ENCODE measurements around the gene NADSYN1. TPM values are rescaled to one million over a fixed set of nuclear protein-coding genes. Genes with fewer than 3 reads are reported as not detected.

Gene NADSYN1
- total RNA-seq, 1 experiment from 2014 or later = 58.2 TPM

GRCh38 chr11:71414645-71415044 is 38.4 kb upstream of the NADSYN1 start:
- H4K20me1 ChIP-seq (ENCODE audit: insufficient read depth) = no peaks in the 10 kb centered on the region
- H3K36me3 ChIP-seq (ENCODE audit: control insufficient read depth in 1 of 2, insufficient read depth in 2 of 2, low read length in 2 of 2) = no peaks in the 10 kb centered on the region
- intact Hi-C loops (cut with micrococcal nuclease) = no loop called here
- H3K79me2 ChIP-seq (ENCODE audit: insufficient read depth, low read length) = no peaks in the 10 kb centered on the region
- no peak for TF ChIP-seq ZNF274 (IDR thresholded peaks at IDR 0.05; ENCODE audit: low read depth, low read length)
- no peak for TF ChIP-seq POLR2AphosphoS5 (IDR thresholded peaks at IDR 0.05; ENCODE audit: low read depth, low read length)
- no peak for TF ChIP-seq ZFX (IDR thresholded peaks at IDR 0.05)
- TF ChIP-seq ATF3 (IDR thresholded peaks at IDR 0.05) = no peak
- TF ChIP-seq CBX3 (IDR thresholded peaks at IDR 0.05; ENCODE audit: low read depth) = no peak
- TF ChIP-seq YY1 (IDR thresholded peaks at IDR 0.05; ENCODE audit: extremely low read depth, insufficient replicate concordance, low read depth, low read length) = no peak
- TF ChIP-seq ZBTB33 (IDR thresholded peaks at IDR 0.05; ENCODE audit: extremely low read depth, insufficient replicate concordance, low read length) = no peak
- no peak for TF ChIP-seq SRF (IDR thresholded peaks at IDR 0.05; ENCODE audit: low read depth)
- no peak for TF ChIP-seq REST (IDR thresholded peaks at IDR 0.05; ENCODE audit: low read depth)
- no peak for TF ChIP-seq EZH2phosphoT487 (IDR thresholded peaks at IDR 0.05; ENCODE audit: borderline replicate concordance)
- TF ChIP-seq EGR1 (IDR thresholded peaks at IDR 0.05; ENCODE audit: low read depth) = no peak
- TF ChIP-seq ELF1 (IDR thresholded peaks at IDR 0.05; ENCODE audit: borderline replicate concordance, low read depth) = no peak
- TF ChIP-seq MAX (IDR thresholded peaks at IDR 0.05) = no peak
- TF ChIP-seq JUND (IDR thresholded peaks at IDR 0.05) = no peak
- TF ChIP-seq SIN3A (IDR thresholded peaks at IDR 0.05; ENCODE audit: low read depth) = no peak
- no peak for TF ChIP-seq EZH2 (IDR thresholded peaks at IDR 0.05)
- TF ChIP-seq FOSL1 (IDR thresholded peaks at IDR 0.05; ENCODE audit: low read depth) = no peak
- no peak overlapping the region for H3K9ac ChIP-seq (ENCODE audit: low read length)
- no peaks in the 10 kb centered on the region; the same call in 1 of the 2 replicates for H3K9me2 ChIP-seq (ENCODE audit: insufficient read depth)
- no peak overlapping the region for H3K27ac ChIP-seq (ENCODE audit: low read depth, low read length)
- no TSS peak for BruUV-seq (replicated peaks)
- DNase-seq (ENCODE audit: low read depth, low spot score) (no peak), ATAC-seq (no peak)
- H3K4me1 ChIP-seq (ENCODE audit: control insufficient read depth in 1 of 2, insufficient read depth in 2 of 2, low read length in 2 of 2) = no peaks in the 10 kb centered on the region
- POLR2A ChIA-PET = no interaction called here
- no peak overlapping the region for H2AFZ ChIP-seq (ENCODE audit: low read depth, low read length, poor library complexity, severe bottlenecking)
- CTCF ChIA-PET = no interaction called here
- RAD21 ChIA-PET (ENCODE audit: low non-redundant PET in 1 of 2, low total read pairs in 2 of 2, uncharacterized antibody in 2 of 2, unreplicated experiment in 2 of 2) = no interaction called here
- H3K9me3 ChIP-seq (ENCODE audit: control insufficient read depth in 1 of 2, insufficient read depth in 1 of 2, low read depth in 1 of 2, low read length in 2 of 2) = no peaks in the 10 kb centered on the region
- peaks cover 10% of the 10 kb centered on the region; the same call in 1 of the 2 replicates for H3K27me3 ChIP-seq (ENCODE audit: insufficient read depth, low read length)
- no peak overlapping the region for H3K4me2 ChIP-seq (ENCODE audit: low read length)
- H3K4me3 ChIP-seq (replicated peaks in 1 of 2; ENCODE audit: low read depth in 1 of 2, low read length in 2 of 2) = no peak overlapping the region

All from HCT116 (cell line).